ENCODE results near the gene TFPI. TPM values are rescaled to one million over a fixed set of nuclear protein-coding genes. Genes with fewer than 3 reads are reported as not detected.

TFPI gene
- total RNA-seq, 1 experiment from 2014 or later = 16.0 TPM

GRCh38 chr2:187546762-187547333 is 7.4 kb downstream of the TFPI start:
- POLR2A ChIA-PET (ENCODE audit: unreplicated experiment) = no interaction called here
- DNase-seq = peak; percentile 48
- H3K4me3 ChIP-seq (ENCODE audit: low read length) = 0 out of 2 replicates have a peak overlapping the region, but pooled peaks have one; percentile 6
- no peaks in the 10 kb centered on the region for H3K9me3 ChIP-seq (ENCODE audit: low read length)
- no TSS peak for BruUV-seq (replicated peaks)
- H3K79me2 ChIP-seq (ENCODE audit: low read length) = peaks cover 34% of the 10 kb centered on the region
- H3K9ac ChIP-seq (ENCODE audit: low read length) = peak overlapping the region; percentile 90
- CTCF ChIA-PET = no interaction called here
- peak overlapping the region; percentile 97 for H3K27ac ChIP-seq (ENCODE audit: low read length)
- no peaks in the 10 kb centered on the region for H4K20me1 ChIP-seq (ENCODE audit: low read length)
- no peaks in the 10 kb centered on the region; the same call in 1 of the 2 replicates for H3K36me3 ChIP-seq (ENCODE audit: low read depth, low read length)
- no peak overlapping the region for H2AFZ ChIP-seq (ENCODE audit: low read length)
- no peaks in the 10 kb centered on the region for H3K27me3 ChIP-seq (ENCODE audit: low read length)
- TF ChIP-seq, protein P1, sequence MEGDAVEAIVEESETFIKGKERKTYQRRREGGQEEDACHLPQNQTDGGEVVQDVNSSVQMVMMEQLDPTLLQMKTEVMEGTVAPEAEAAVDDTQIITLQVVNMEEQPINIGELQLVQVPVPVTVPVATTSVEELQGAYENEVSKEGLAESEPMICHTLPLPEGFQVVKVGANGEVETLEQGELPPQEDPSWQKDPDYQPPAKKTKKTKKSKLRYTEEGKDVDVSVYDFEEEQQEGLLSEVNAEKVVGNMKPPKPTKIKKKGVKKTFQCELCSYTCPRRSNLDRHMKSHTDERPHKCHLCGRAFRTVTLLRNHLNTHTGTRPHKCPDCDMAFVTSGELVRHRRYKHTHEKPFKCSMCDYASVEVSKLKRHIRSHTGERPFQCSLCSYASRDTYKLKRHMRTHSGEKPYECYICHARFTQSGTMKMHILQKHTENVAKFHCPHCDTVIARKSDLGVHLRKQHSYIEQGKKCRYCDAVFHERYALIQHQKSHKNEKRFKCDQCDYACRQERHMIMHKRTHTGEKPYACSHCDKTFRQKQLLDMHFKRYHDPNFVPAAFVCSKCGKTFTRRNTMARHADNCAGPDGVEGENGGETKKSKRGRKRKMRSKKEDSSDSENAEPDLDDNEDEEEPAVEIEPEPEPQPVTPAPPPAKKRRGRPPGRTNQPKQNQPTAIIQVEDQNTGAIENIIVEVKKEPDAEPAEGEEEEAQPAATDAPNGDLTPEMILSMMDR (conservative IDR thresholded peaks at IDR 0.05; ENCODE audit: low read depth, low read length) = no peak
- no peak for TF ChIP-seq EZH2phosphoT487 (IDR thresholded peaks at IDR 0.05; ENCODE audit: borderline replicate concordance, low read length)
- TF ChIP-seq EZH2 (IDR thresholded peaks at IDR 0.05; ENCODE audit: low read length, unreplicated experiment) = no peak
- H3F3A ChIP-seq (ENCODE audit: low read length, unreplicated experiment) = peaks cover 8% of the 10 kb centered on the region
- H3K9me2 ChIP-seq (replicated peaks; ENCODE audit: low read length) = no peaks in the 10 kb centered on the region
- H3K4me1 ChIP-seq (ENCODE audit: insufficient read depth, low read length) = peaks cover 98% of the 10 kb centered on the region
- ATAC-seq = no peak
- peak overlapping the region; percentile 64 for H3K4me2 ChIP-seq (ENCODE audit: low read length)
- intact Hi-C loops (cut with micrococcal nuclease) = no loop called here

- intact Hi-C loops (cut with micrococcal nuclease) = no loop called here
- POLR2A ChIA-PET (ENCODE audit: unreplicated experiment) = interaction anchor here (0.5 kb wide), 1 partner anchor 683 kb away, joined by 4 read pairs; no protein-coding TSS in a partner anchor
- no peaks in the 10 kb centered on the region for H3K9me3 ChIP-seq (ENCODE audit: low read length)
- no peaks in the 10 kb centered on the region for H3K27me3 ChIP-seq (ENCODE audit: low read length)
- peak overlapping the region; percentile 90 for H3K9ac ChIP-seq (ENCODE audit: low read length)
- BruUV-seq (replicated peaks) = no TSS peak
- H3K9me2 ChIP-seq (replicated peaks; ENCODE audit: low read length) = no peaks in the 10 kb centered on the region
- H3K27ac ChIP-seq (ENCODE audit: low read length) = peak overlapping the region; percentile 97
- ATAC-seq (no peak), DNase-seq (peak; percentile 34)
- no peaks in the 10 kb centered on the region; the same call in 1 of the 2 replicates for H3K36me3 ChIP-seq (ENCODE audit: low read depth, low read length)
- H2AFZ ChIP-seq (ENCODE audit: low read length) = no peak overlapping the region
- TF ChIP-seq EZH2 (IDR thresholded peaks at IDR 0.05; ENCODE audit: low read length, unreplicated experiment) (no peak), EZH2phosphoT487 (IDR thresholded peaks at IDR 0.05; ENCODE audit: borderline replicate concordance, low read length) (no peak)
- TF ChIP-seq, protein P1 (conservative IDR thresholded peaks at IDR 0.05; ENCODE audit: low read depth, low read length) = no peak
- peak overlapping the region; percentile 51 for H3K4me2 ChIP-seq (ENCODE audit: low read length)
- peaks cover 20% of the 10 kb centered on the region for H3K79me2 ChIP-seq (ENCODE audit: low read length)
- CTCF ChIA-PET = no interaction called here
- H3F3A ChIP-seq (ENCODE audit: low read length, unreplicated experiment) = peaks cover 18% of the 10 kb centered on the region
- H3K4me3 ChIP-seq (ENCODE audit: low read length) = no peak overlapping the region
- no peaks in the 10 kb centered on the region for H4K20me1 ChIP-seq (ENCODE audit: low read length)
- peaks cover 96% of the 10 kb centered on the region for H3K4me1 ChIP-seq (ENCODE audit: insufficient read depth, low read length)
Observed at GRCh38 chr2:187545238-187545751, 8.9 kb downstream of the TFPI start.

Data from PC-3 (cell line).